T-cell (primary cell): ENCODE data around the gene ADAMTS19. TPM values are rescaled to one million over a fixed set of nuclear protein-coding genes. Genes with fewer than 3 reads are reported as not detected.

Experiments used
- ATAC-seq, 4 experiments: fragments of 200-7000 bp in 3 of 4; fragments of 150-1000 bp in 1 of 4; cut with Tn5 transposase; replicated peaks in 1 of 4; 1 replicate in 3 of 4; 2 replicates in 1 of 4; pipeline ENCODE4 v1.10.0; 2021; ENCODE audit warnings: moderate library complexity in 3 of 4, mild to moderate bottlenecking in 2 of 4, moderate number of reproducible peaks in 1 of 4
- CTCF ChIA-PET, 2 donors: fragments of 300-600 bp; sonication (Branson Sonifier 250); formaldehyde crosslinking; loops; one replicate each; lab custom pipeline; 2022; ENCODE audit warnings: antibody characterized with exemption in 2 of 2; lab: Charles Lee
- POLR2A ChIA-PET, 2 donors: fragments of 300-600 bp; sonication (Branson Sonifier 250); formaldehyde crosslinking; loops; one replicate each; lab custom pipeline; 2022; ENCODE audit warnings: antibody characterized with exemption in 2 of 2; lab: Charles Lee
- DNase-seq, 35 experiments: peaks; one replicate each; pipeline versions ENCODE4 v3.0.0 to v3.0.0-alpha.2; 2013 to 2023
- H3K27ac ChIP-seq: one replicate; pipeline ENCODE4 v1.5.1; 2013; ENCODE audit warnings: low read length
- H3K27me3 ChIP-seq, 2 experiments: replicated peaks in 1 of 2; 1 replicate in 1 of 2; 2 replicates in 1 of 2; pipeline versions ENCODE4 v1.6.1 to v1.7.0; 2013; ENCODE audit warnings: low read length in 1 of 2, mixed read lengths in 1 of 2; ENCODE audit not compliant: control insufficient read depth in 2 of 2, insufficient read depth in 2 of 2; ENCODE audit errors: extremely low read depth in 1 of 2
- H3K36me3 ChIP-seq, 2 donors: 1 replicate in 1 of 2; 2 replicates in 1 of 2; pipeline versions ENCODE4 v1.6.1 to v1.7.0; 2013; ENCODE audit warnings: low read length in 1 of 2; ENCODE audit not compliant: control insufficient read depth in 2 of 2, insufficient read depth in 1 of 2; ENCODE audit errors: extremely low read depth in 1 of 2
- H3K4me1 ChIP-seq, 2 experiments: 1 replicate in 1 of 2; 2 replicates in 1 of 2; pipeline versions ENCODE4 v1.6.1 to v1.7.0; 2013; ENCODE audit warnings: low read length in 2 of 2, mixed read lengths in 1 of 2; ENCODE audit not compliant: insufficient read depth in 2 of 2, control insufficient read depth in 1 of 2; ENCODE audit errors: extremely low read depth in 1 of 2
- H3K4me3 ChIP-seq, 2 donors: 1 replicate in 1 of 2; 2 replicates in 1 of 2; pipeline versions ENCODE4 v1.5.1 to v1.7.0; 2013; ENCODE audit warnings: mild to moderate bottlenecking in 2 of 2, low read length in 1 of 2, moderate library complexity in 1 of 2; ENCODE audit not compliant: control insufficient read depth in 1 of 2; ENCODE audit errors: extremely low read depth in 1 of 2
- H3K9me3 ChIP-seq: 2 replicates; pipeline ENCODE4 v1.7.0; 2013
- H3K27ac Mint-ChIP-seq, 2 donors: one replicate each; pipeline ENCODE4 v1.8.0; 2020 to 2021; ENCODE audit warnings: mild to moderate bottlenecking in 2 of 2, mixed read lengths in 2 of 2
- H3K27me3 Mint-ChIP-seq, 2 donors: one replicate each; pipeline ENCODE4 v1.8.0; 2021 to 2022; ENCODE audit warnings: mixed read lengths in 2 of 2
- H3K36me3 Mint-ChIP-seq: one replicate; pipeline ENCODE4 v1.8.0; 2021; ENCODE audit warnings: mixed read lengths
- H3K4me1 Mint-ChIP-seq, 3 donors: one replicate each; pipeline ENCODE4 v1.8.0; 2020 to 2022; ENCODE audit warnings: mixed read lengths in 3 of 3, mild to moderate bottlenecking in 1 of 3
- H3K4me3 Mint-ChIP-seq, 3 donors: one replicate each; pipeline ENCODE4 v1.8.0; 2020 to 2022; ENCODE audit warnings: mild to moderate bottlenecking in 3 of 3, mixed read lengths in 3 of 3, moderate library complexity in 3 of 3
- H3K9me3 Mint-ChIP-seq, 3 donors: one replicate each; pipeline ENCODE4 v1.8.0; 2020 to 2022; ENCODE audit warnings: mixed read lengths in 3 of 3
- WGBS: methylation state at CpG from one replicate; pipeline ENCODE4 v1.1.5; 2013; ENCODE audit warnings: missing lambda C conversion rate; ENCODE audit not compliant: insufficient coverage; 5-methylcytosine and 5-hydroxymethylcytosine counted together
- total RNA-seq, 35 experiments: library from RNA in 6 of 35; stranded (reverse) in 6 of 35; fragments of 120-200 nt in 1 of 35; gene quantifications; one replicate each; pipeline versions ENCODE4 v1.2.1 to v1.2.4 and lab custom pipeline; 2013 to 2026

Gene ADAMTS19
- total RNA-seq, 5 donors from 2014 or later (not counting 1 experiment from before 2014, with no cell fraction given), result 0.13 to 0.18 TPM; not detected in 3

DNA sequence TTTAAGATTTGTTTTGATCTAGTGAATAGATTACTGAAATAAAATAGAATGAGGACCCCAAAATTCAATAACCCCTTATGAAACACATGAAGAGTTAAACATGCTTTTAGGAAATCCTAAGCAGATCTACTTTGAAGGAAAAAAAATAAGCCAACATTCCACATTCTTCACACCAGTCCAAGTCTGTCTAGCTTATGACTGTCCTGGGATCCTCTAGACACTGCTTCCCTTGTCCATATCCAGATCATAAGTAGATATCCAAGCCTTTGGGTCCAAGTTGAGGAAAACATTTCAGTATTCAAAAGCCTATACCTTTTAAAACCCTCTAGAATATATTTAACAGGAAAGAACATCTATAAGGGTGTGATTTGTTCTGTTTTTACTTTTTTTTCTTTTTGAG lies 228.9 kb downstream of the ADAMTS19 start:
- H3K4me3 Mint-ChIP-seq, result no peak overlapping the region
- no peaks in the 10 kb centered on the region for H3K36me3 Mint-ChIP-seq
- no peaks in the 10 kb centered on the region for H3K27me3 Mint-ChIP-seq
- Histone ChIP-seq H3K4me3 (no peak overlapping the region), H3K27me3 (no peaks in the 10 kb centered on the region), H3K36me3 (no peaks in the 10 kb centered on the region), H3K9me3 (no peaks in the 10 kb centered on the region), H3K4me1 (no peaks in the 10 kb centered on the region), H3K27ac (no peak overlapping the region)
- H3K9me3 Mint-ChIP-seq, result no peaks in the 10 kb centered on the region
- POLR2A ChIA-PET, result no interaction called here
- H3K4me1 Mint-ChIP-seq, result no peaks in the 10 kb centered on the region
- no peak overlapping the region for H3K27ac Mint-ChIP-seq
- CTCF ChIA-PET, result no interaction called here
- DNase-seq (no peak), ATAC-seq (no peak)

DNA sequence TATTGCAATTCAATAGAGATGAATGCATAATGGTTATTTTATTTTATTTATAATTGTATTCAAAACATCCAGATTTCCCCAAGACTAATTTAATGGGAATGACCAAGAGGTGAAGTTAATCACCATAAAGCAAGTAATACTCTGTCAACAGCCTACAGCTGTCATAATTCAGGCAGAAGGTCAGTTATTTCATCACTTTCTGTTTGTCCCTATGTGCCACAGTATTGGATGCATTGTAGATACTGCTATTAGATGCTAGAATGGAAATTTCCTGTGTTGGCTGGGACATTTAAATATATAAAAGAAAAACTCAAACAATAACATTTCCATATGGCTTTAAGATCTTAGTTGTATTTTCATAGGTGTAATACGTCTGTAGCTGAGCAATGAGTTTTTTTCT lies 231.1 kb downstream of the ADAMTS19 start:
- Mint-ChIP-seq H3K36me3 (no peaks in the 10 kb centered on the region), H3K27ac (no peak overlapping the region), H3K9me3 (no peaks in the 10 kb centered on the region), H3K4me3 (no peak overlapping the region), H3K4me1 (no peaks in the 10 kb centered on the region), H3K27me3 (no peaks in the 10 kb centered on the region)
- ATAC-seq, result no peak
- Histone ChIP-seq H3K27ac (no peak overlapping the region), H3K4me3 (no peak overlapping the region), H3K36me3 (no peaks in the 10 kb centered on the region), H3K4me1 (no peaks in the 10 kb centered on the region), H3K27me3 (no peaks in the 10 kb centered on the region), H3K9me3 (no peaks in the 10 kb centered on the region)
- ChIA-PET POLR2A (no interaction called here), CTCF (no interaction called here)
- no CpG with 5 or more reads among the region's 1 CpG for WGBS
- no peak for DNase-seq

DNA sequence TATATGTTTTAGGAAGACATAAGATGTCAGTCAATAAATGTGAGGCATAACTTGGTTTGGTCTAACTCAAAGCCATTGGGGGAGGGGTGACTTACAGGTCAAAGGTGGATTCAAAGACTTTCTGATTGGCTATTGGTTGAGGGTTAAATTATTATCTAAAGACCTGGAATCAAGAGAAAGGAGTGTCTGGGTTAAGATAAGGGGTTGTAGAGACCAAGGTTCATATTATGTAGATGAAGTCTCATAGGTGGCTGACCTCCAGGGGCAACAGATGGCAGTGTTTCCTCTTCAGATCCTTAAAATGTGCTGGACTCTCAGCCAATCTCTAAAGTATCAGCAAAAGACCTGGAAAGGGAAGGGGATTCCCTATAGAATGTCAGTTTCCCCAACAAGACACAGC lies 236.5 kb downstream of the ADAMTS19 start:
- H3K36me3 Mint-ChIP-seq, result no peaks in the 10 kb centered on the region
- no peaks in the 10 kb centered on the region for H3K27me3 ChIP-seq
- DNase-seq (no peak), ATAC-seq (no peak)
- H3K36me3 ChIP-seq, result no peaks in the 10 kb centered on the region
- H3K4me1 Mint-ChIP-seq, result no peaks in the 10 kb centered on the region
- ChIA-PET CTCF (no interaction called here), POLR2A (no interaction called here)
- H3K27ac ChIP-seq, result no peak overlapping the region
- no peak overlapping the region for H3K27ac Mint-ChIP-seq
- H3K4me3 ChIP-seq, result no peak overlapping the region
- no peak overlapping the region for H3K4me3 Mint-ChIP-seq
- no peaks in the 10 kb centered on the region for H3K4me1 ChIP-seq
- H3K9me3 Mint-ChIP-seq, result no peaks in the 10 kb centered on the region
- H3K9me3 ChIP-seq, result no peaks in the 10 kb centered on the region
- H3K27me3 Mint-ChIP-seq, result no peaks in the 10 kb centered on the region

DNA sequence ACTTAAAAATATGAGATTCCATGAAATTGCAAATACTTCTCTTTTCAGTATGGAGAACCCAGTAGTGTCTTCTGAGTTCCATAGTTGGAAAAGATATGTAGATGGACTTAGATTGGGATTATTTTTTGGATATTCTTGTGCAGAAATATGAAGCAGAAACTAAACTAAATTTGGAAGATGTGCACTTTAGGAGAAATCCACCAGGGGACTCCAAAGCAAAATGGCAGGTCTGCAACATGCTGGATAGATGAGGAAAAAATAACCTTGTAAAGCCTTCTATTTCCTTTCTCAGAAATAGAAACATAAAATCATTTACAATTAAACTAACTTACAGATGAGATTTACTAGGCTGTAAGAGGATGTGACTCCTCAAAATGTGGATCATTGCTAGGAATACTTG lies 238.6 kb downstream of the ADAMTS19 start:
- Histone ChIP-seq H3K4me3 (no peak overlapping the region), H3K27ac (no peak overlapping the region), H3K27me3 (no peaks in the 10 kb centered on the region), H3K4me1 (no peaks in the 10 kb centered on the region), H3K9me3 (no peaks in the 10 kb centered on the region), H3K36me3 (no peaks in the 10 kb centered on the region)
- Mint-ChIP-seq H3K9me3 (no peaks in the 10 kb centered on the region), H3K27me3 (no peaks in the 10 kb centered on the region), H3K4me1 (no peaks in the 10 kb centered on the region), H3K27ac (no peak overlapping the region), H3K4me3 (no peak overlapping the region), H3K36me3 (no peaks in the 10 kb centered on the region)
- ChIA-PET POLR2A (no interaction called here), CTCF (no interaction called here)
- DNase-seq, result no peak
- no peak for ATAC-seq

DNA sequence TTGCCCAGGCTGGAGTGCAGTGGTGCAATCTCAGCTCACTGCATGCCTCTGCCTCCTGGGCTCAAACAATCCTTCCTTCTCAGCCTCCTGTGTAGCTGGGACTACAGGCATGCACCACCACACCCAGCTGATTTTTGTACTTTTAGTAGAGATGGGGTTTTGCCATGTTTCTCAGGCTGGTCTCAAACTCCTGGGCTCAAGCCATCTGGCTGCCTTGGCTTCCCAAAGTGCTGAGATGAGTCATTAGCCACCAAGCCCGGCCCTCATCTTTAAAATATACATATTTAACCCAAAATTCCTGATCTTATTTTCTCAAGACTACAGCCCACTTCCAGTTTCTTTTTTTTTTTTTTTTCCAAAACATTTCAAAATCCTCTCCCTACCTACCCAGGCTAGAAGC lies 256.1 kb downstream of the ADAMTS19 start:
- ATAC-seq, result no peak
- no peak overlapping the region for H3K4me3 Mint-ChIP-seq

DNA sequence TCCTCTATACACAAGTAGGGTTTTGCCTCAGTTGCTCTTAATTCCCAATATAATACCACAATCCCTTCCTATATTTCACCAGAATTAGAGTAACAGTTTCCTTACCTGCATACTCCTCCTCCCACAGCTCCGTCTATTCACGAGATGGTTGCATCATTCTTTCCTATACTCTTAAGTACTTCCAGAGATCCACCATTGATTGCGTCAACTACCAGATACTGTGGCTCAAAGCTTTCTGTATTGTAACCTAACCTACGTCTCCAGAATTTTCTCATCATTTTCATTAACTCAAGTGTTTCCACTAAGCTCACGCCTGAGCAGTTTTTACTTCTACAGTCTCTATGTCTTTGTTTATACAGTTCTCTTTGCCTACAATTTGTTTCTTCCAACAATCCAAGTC lies 256.6 kb downstream of the ADAMTS19 start:
- DNase-seq, result no peak
- Mint-ChIP-seq H3K4me3 (no peak overlapping the region), H3K4me1 (no peaks in the 10 kb centered on the region), H3K27ac (no peak overlapping the region), H3K27me3 (no peaks in the 10 kb centered on the region), H3K9me3 (no peaks in the 10 kb centered on the region), H3K36me3 (no peaks in the 10 kb centered on the region)
- no peaks in the 10 kb centered on the region for H3K36me3 ChIP-seq
- no peaks in the 10 kb centered on the region for H3K27me3 ChIP-seq
- ATAC-seq, result no peak
- ChIA-PET CTCF (no interaction called here), POLR2A (interaction anchor here in 1 of 2 donors (0.5 kb wide), 1 partner anchor 8 kb away, joined by 3 read pairs; no protein-coding TSS in a partner anchor)
- 90% methylated on average over 5 of the region's 5 CpGs for WGBS
- no peaks in the 10 kb centered on the region for H3K9me3 ChIP-seq
- H3K4me1 ChIP-seq, result no peaks in the 10 kb centered on the region
- no peak overlapping the region for H3K27ac ChIP-seq
- H3K4me3 ChIP-seq, result no peak overlapping the region

More for the DNA sequence above, 256.1 kb downstream of the ADAMTS19 start:
- Mint-ChIP-seq H3K36me3 (no peaks in the 10 kb centered on the region), H3K9me3 (no peaks in the 10 kb centered on the region), H3K27me3 (no peaks in the 10 kb centered on the region), H3K27ac (no peak overlapping the region), H3K4me1 (no peaks in the 10 kb centered on the region)
- WGBS, result 44% methylated on average over 1 of the region's 1 CpG
- Histone ChIP-seq H3K27ac (no peak overlapping the region), H3K36me3 (no peaks in the 10 kb centered on the region), H3K27me3 (no peaks in the 10 kb centered on the region), H3K4me3 (no peak overlapping the region), H3K9me3 (no peaks in the 10 kb centered on the region), H3K4me1 (no peaks in the 10 kb centered on the region)
- CTCF ChIA-PET, result interaction anchor here in 1 of 2 donors (0.8 kb wide), 1 partner anchor 894 kb away, joined by 6 read pairs; no protein-coding TSS in a partner anchor
- DNase-seq, result no peak
- POLR2A ChIA-PET, result interaction anchor here in 1 of 2 donors (0.5 kb wide), 1 partner anchor 8 kb away, joined by 3 read pairs; no protein-coding TSS in a partner anchor

DNA sequence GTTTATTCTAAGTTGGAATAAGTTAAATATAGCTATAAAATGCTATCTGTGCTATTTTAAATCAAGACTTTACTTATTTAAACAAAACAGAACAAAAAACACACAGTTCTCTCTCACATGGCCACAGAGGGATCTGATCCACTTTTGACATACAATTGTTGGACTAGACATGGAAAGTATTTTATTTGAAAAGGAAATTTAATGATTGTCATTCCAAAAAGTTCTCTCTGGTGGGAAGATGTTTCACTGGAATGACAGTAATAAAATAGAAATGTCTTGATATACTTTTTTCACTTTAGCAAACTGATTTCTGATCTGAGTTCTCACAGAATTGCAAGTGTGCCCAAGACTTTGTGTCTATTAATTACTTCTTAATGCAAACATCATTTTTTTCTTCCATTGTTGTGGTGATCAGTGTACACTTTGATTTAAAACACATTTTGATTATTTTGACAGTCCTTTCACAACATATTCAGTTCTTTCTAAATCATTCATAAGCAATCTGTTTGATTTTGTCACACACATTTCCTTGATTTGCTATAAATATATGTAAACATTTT lies 257.7 kb downstream of the ADAMTS19 start:
- Mint-ChIP-seq H3K4me3 (no peak overlapping the region), H3K9me3 (no peaks in the 10 kb centered on the region), H3K36me3 (no peaks in the 10 kb centered on the region), H3K27ac (no peak overlapping the region), H3K4me1 (no peaks in the 10 kb centered on the region), H3K27me3 (no peaks in the 10 kb centered on the region)
- ChIA-PET CTCF (no interaction called here), POLR2A (no interaction called here)
- Histone ChIP-seq H3K4me1 (no peaks in the 10 kb centered on the region), H3K27ac (no peak overlapping the region), H3K36me3 (no peaks in the 10 kb centered on the region), H3K4me3 (no peak overlapping the region), H3K9me3 (no peaks in the 10 kb centered on the region), H3K27me3 (no peaks in the 10 kb centered on the region)
- ATAC-seq (no peak), DNase-seq (no peak)
